HFFc6 (cell line): ENCODE results near the gene INPPL1. TPM values are rescaled to one million over a fixed set of nuclear protein-coding genes. Genes with fewer than 3 reads are reported as not detected.

ENCODE experiments used
- DNase-seq: peaks from one replicate; pipeline ENCODE4 v3.0.0-alpha.2; 2018
- H3K27ac Mint-ChIP-seq: 2 replicates; pipeline ENCODE4 v1.8.0; 2020; ENCODE audit warnings: mild to moderate bottlenecking, mixed read lengths
- H3K27me3 Mint-ChIP-seq: 2 replicates; pipeline ENCODE4 v1.8.0; 2021; ENCODE audit warnings: mild to moderate bottlenecking, moderate library complexity, mixed read lengths; ENCODE audit not compliant: insufficient read depth
- H3K36me3 Mint-ChIP-seq: 2 replicates; pipeline ENCODE4 v1.8.0; 2021; ENCODE audit warnings: low read depth, mixed read lengths
- H3K4me1 Mint-ChIP-seq: 2 replicates; pipeline ENCODE4 v1.8.0; 2020; ENCODE audit warnings: low read depth, mixed read lengths
- H3K4me3 Mint-ChIP-seq: 2 replicates; pipeline ENCODE4 v1.8.0; 2020; ENCODE audit warnings: mild to moderate bottlenecking, moderate library complexity, mixed read lengths
- H3K9me3 Mint-ChIP-seq: 2 replicates; pipeline ENCODE4 v1.8.0; 2020; ENCODE audit warnings: mild to moderate bottlenecking, mixed read lengths
- CTCF ChIP-seq: fragments of 200-600 bp; sonication (generic); IDR thresholded peaks from 2 replicates; pipeline ENCODE4 v1.5.0; 2021; ENCODE audit warnings: antibody characterized with exemption, mild to moderate bottlenecking
- total RNA-seq, 6 experiments: library from RNA; stranded (reverse); fragmentation: NEBNext Ultra II Directional; extraction: Animal tissue kit (Norgen Biotek cat#: 25700); gene quantifications; 2 replicates in 1 of 6; 3 replicates in 5 of 6; pipeline ENCODE4 v1.2.3, GENCODE V29; 2021

Gene INPPL1
- total RNA-seq, 6 experiments from 2014 or later: 181 to 228 (median 212) TPM

DNA sequence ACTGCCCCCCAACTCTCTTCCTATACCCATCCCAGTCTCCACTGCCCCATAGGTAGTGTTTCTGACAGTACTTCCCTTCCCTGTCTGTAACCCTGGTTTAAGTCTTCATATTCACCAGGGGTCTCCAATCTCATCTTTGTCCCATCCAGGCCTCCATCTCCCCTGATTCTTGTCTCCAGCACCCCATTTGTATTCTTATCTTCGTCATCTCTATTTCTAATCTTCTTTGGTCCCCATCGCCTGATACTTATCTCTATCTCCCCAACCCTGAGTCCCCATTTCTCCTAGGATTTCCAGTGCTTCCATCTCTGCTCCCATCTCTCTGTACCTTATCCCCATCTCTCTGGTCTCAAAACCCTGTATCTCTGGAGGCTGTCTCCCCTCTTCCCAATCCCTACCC lies 17.6 kb downstream of the INPPL1 start:
- DNase-seq: no peak
- Mint-ChIP-seq H3K9me3 (no peaks in the 10 kb centered on the region), H3K4me3 (no peak overlapping the region), H3K27ac (no peak overlapping the region), H3K36me3 (peaks cover 9% of the 10 kb centered on the region; the same call in 1 of the 2 replicates), H3K4me1 (peaks cover 35% of the 10 kb centered on the region), H3K27me3 (peaks cover 39% of the 10 kb centered on the region)
- no peak for TF ChIP-seq CTCF

- H3K4me3 Mint-ChIP-seq: no peak overlapping the region
- peaks cover 32% of the 10 kb centered on the region for H3K4me1 Mint-ChIP-seq
- no peak for DNase-seq
- no peaks in the 10 kb centered on the region for H3K9me3 Mint-ChIP-seq
- no peak overlapping the region for H3K27ac Mint-ChIP-seq
- H3K36me3 Mint-ChIP-seq: peaks cover 6% of the 10 kb centered on the region; the same call in 1 of the 2 replicates
- no peak for TF ChIP-seq CTCF
- H3K27me3 Mint-ChIP-seq: peaks cover 39% of the 10 kb centered on the region
These were observed 18.8 kb downstream of the INPPL1 start for GRCh38 chr11:72243173-72244059.

DNA sequence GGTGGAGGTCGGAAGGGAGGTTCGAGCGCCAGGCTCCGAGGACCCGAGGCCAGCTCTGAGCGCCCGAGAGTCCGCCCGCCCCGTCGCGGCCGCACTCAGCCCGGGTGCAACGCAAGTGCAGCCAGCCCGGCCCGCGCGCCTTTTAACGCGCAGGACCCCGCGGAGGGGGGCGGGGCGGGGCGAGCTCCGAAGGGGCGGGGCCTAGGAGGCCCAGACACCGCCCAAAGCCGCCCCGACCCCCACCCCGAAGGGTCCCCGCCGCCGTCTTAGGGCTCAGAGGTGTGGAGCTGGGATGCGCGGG lies 19.4 kb downstream of the INPPL1 start, which contains the start of gene PHOX2A:
PHOX2A (minus strand) TSS at position 117 of the 301 bp plus-strand sequence. CDS start 172 bp downstream, outside the sequence.
- H3K4me1 Mint-ChIP-seq: peaks cover 26% of the 10 kb centered on the region
- TF ChIP-seq CTCF: no peak
- H3K27ac Mint-ChIP-seq: no peak within 1 kb of the TSS
- DNase-seq: no peak
- H3K9me3 Mint-ChIP-seq: no peaks in the 10 kb centered on the region
- peaks cover 5% of the 10 kb centered on the region; the same call in 1 of the 2 replicates for H3K36me3 Mint-ChIP-seq
- H3K27me3 Mint-ChIP-seq: peaks cover 34% of the 10 kb centered on the region
- no peak within 1 kb of the TSS for H3K4me3 Mint-ChIP-seq

- Mint-ChIP-seq H3K27me3 (peaks cover 30% of the 10 kb centered on the region), H3K36me3 (peaks cover 5% of the 10 kb centered on the region; the same call in 1 of the 2 replicates), H3K4me3 (no peak overlapping the region), H3K9me3 (no peaks in the 10 kb centered on the region), H3K27ac (no peak overlapping the region), H3K4me1 (peaks cover 20% of the 10 kb centered on the region)
- no peak for TF ChIP-seq CTCF
- DNase-seq: no peak
These were observed 20.0 kb downstream of the INPPL1 start for GRCh38 chr11:72244361-72245262.

DNA sequence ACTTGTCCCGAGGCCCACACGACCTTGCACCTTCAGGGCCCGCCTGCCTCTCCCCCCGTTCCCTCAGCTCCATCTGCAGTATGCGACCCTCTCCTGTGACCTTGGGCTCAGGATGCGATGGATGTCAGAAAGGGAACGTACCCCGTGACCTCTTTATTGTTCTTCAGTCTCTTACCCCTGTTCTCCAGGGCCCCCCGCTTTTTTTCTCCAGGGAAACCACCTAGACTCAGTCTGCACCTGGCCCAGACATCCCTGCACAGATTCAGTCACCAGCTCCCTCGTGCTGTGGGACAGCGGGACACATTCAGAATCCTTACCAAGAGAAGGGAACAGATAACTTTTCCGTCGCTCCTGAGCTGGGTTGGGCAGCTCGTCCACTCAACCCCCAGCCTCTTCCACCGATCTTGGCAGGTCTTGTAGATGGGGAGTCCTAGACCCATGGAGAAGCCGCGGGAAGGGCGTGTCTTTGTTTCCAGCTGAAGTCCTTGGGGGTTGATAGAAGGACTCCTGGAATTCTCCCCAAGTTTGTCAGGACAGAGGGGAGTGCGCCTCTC lies 20.8 kb downstream of the INPPL1 start:
- H3K9me3 Mint-ChIP-seq: no peaks in the 10 kb centered on the region
- no peak for TF ChIP-seq CTCF
- peaks cover 31% of the 10 kb centered on the region for H3K27me3 Mint-ChIP-seq
- DNase-seq: no peak
- no peak overlapping the region for H3K4me3 Mint-ChIP-seq
- peaks cover 5% of the 10 kb centered on the region; the same call in 1 of the 2 replicates for H3K36me3 Mint-ChIP-seq
- no peak overlapping the region for H3K27ac Mint-ChIP-seq
- peaks cover 16% of the 10 kb centered on the region for H3K4me1 Mint-ChIP-seq
